Mesenchymal stem cell (in vitro differentiated cells and primary cell): ENCODE results near the gene RAPGEF5.

Experiments used
- DNase-seq: peaks from one replicate; pipeline ENCODE4 v3.0.0-alpha.2; 2013
- H2AFZ ChIP-seq: one replicate; pipeline ENCODE4 v1.6.1; 2013; ENCODE audit warnings: low read depth, mild to moderate bottlenecking, control low read depth, inconsistent platforms, low read length, moderate library complexity
- H2AK5ac ChIP-seq: 2 replicates; pipeline ENCODE4 v1.6.1; 2013; ENCODE audit warnings: low read length, moderate library complexity, mild to moderate bottlenecking, inconsistent platforms; ENCODE audit not compliant: severe bottlenecking
- H2BK120ac ChIP-seq: one replicate; pipeline ENCODE4 v1.6.1; 2013; ENCODE audit warnings: low read depth, mild to moderate bottlenecking, inconsistent platforms, low read length, moderate library complexity
- H2BK12ac ChIP-seq, 2 experiments: one replicate each; pipeline ENCODE4 v1.6.1; 2013; ENCODE audit warnings: inconsistent platforms in 2 of 2, low read length in 2 of 2, mild to moderate bottlenecking in 2 of 2, moderate library complexity in 2 of 2, control low read depth in 1 of 2
- H2BK15ac ChIP-seq: one replicate; pipeline ENCODE4 v1.6.1; 2013; ENCODE audit warnings: mild to moderate bottlenecking, low read depth, inconsistent platforms; ENCODE audit not compliant: poor library complexity, severe bottlenecking
- H2BK5ac ChIP-seq: 2 replicates; pipeline ENCODE4 v1.6.1; 2013; ENCODE audit warnings: low read depth, mild to moderate bottlenecking, low read length, control low read depth, inconsistent platforms; ENCODE audit not compliant: poor library complexity, severe bottlenecking
- H3K14ac ChIP-seq, 2 experiments: one replicate each; pipeline ENCODE4 v1.6.1; 2013; ENCODE audit warnings: inconsistent platforms in 2 of 2, low read length in 2 of 2, control low read depth in 1 of 2, mild to moderate bottlenecking in 1 of 2, moderate library complexity in 1 of 2
- H3K18ac ChIP-seq, 2 experiments: one replicate each; pipeline ENCODE4 v1.6.1; 2013; ENCODE audit warnings: inconsistent platforms in 2 of 2, low read length in 2 of 2, control low read depth in 1 of 2, low read depth in 1 of 2, mild to moderate bottlenecking in 1 of 2
- H3K23ac ChIP-seq, 2 experiments: one replicate each; pipeline ENCODE4 v1.6.1; 2013; ENCODE audit warnings: inconsistent platforms in 2 of 2, low read length in 2 of 2, mild to moderate bottlenecking in 2 of 2, moderate library complexity in 2 of 2, control low read depth in 1 of 2
- H3K27ac ChIP-seq: 2 replicates; pipeline ENCODE4 v1.5.1; 2013; ENCODE audit warnings: mild to moderate bottlenecking, moderate library complexity, low read length, control low read depth, inconsistent platforms; ENCODE audit not compliant: poor library complexity, severe bottlenecking
- H3K27me3 ChIP-seq, 2 experiments: 2 replicates each; pipeline versions ENCODE4 v1.6.1 to v1.7.0; 2013; ENCODE audit warnings: low read length in 2 of 2, mild to moderate bottlenecking in 2 of 2, moderate library complexity in 2 of 2, control low read depth in 1 of 2, inconsistent platforms in 1 of 2; ENCODE audit not compliant: control insufficient read depth in 1 of 2, insufficient read depth in 1 of 2
- H3K36me3 ChIP-seq, 2 experiments: 2 replicates each; pipeline versions ENCODE4 v1.6.1 to v1.7.0; 2013; ENCODE audit warnings: low read length in 2 of 2, control low read depth in 1 of 2, inconsistent platforms in 1 of 2, low read depth in 1 of 2, mild to moderate bottlenecking in 1 of 2; ENCODE audit not compliant: insufficient read depth in 2 of 2, control insufficient read depth in 1 of 2
- H3K4ac ChIP-seq, 2 experiments: one replicate each; pipeline ENCODE4 v1.6.1; 2013; ENCODE audit warnings: inconsistent platforms in 2 of 2, low read length in 2 of 2, mild to moderate bottlenecking in 2 of 2, moderate library complexity in 2 of 2, control low read depth in 1 of 2, low read depth in 1 of 2
- H3K4me1 ChIP-seq: 2 replicates; pipeline ENCODE4 v1.6.1; 2013; ENCODE audit warnings: low read depth, low read length, control low read depth; ENCODE audit not compliant: control insufficient read depth, insufficient read depth
- H3K4me2 ChIP-seq: 2 replicates; pipeline ENCODE4 v1.6.1; 2013; ENCODE audit warnings: low read length, mild to moderate bottlenecking, inconsistent platforms; ENCODE audit not compliant: poor library complexity, severe bottlenecking
- H3K4me3 ChIP-seq, 2 experiments: 2 replicates each; pipeline versions ENCODE4 v1.5.1 to v1.7.0; 2013; ENCODE audit warnings: low read length in 2 of 2, mild to moderate bottlenecking in 2 of 2, control low read depth in 1 of 2, low read depth in 1 of 2; ENCODE audit not compliant: insufficient read depth in 1 of 2
- H3K79me1 ChIP-seq: replicated peaks from 2 replicates; pipeline ENCODE4 v1.6.1; 2013; ENCODE audit warnings: mild to moderate bottlenecking, control low read depth, low read length, inconsistent platforms; ENCODE audit not compliant: poor library complexity, severe bottlenecking
- H3K9ac ChIP-seq: 2 replicates; pipeline ENCODE4 v1.7.0; 2013; ENCODE audit warnings: mild to moderate bottlenecking, low read length, moderate library complexity
- H3K9me3 ChIP-seq: 2 replicates; pipeline ENCODE4 v1.7.0; 2013; ENCODE audit warnings: mild to moderate bottlenecking, low read length; ENCODE audit not compliant: control insufficient read depth
- H4K8ac ChIP-seq: one replicate; pipeline ENCODE4 v1.6.1; 2013; ENCODE audit warnings: inconsistent platforms, mild to moderate bottlenecking, low read length, moderate library complexity
- H4K91ac ChIP-seq: one replicate; pipeline ENCODE4 v1.6.1; 2013; ENCODE audit warnings: mild to moderate bottlenecking, low read length, inconsistent platforms
- WGBS: methylation state at CpG from one replicate; pipeline ENCODE4 v1.1.7; 2013; ENCODE audit warnings: mixed read lengths; 5-methylcytosine and 5-hydroxymethylcytosine counted together

Gene RAPGEF5

DNA sequence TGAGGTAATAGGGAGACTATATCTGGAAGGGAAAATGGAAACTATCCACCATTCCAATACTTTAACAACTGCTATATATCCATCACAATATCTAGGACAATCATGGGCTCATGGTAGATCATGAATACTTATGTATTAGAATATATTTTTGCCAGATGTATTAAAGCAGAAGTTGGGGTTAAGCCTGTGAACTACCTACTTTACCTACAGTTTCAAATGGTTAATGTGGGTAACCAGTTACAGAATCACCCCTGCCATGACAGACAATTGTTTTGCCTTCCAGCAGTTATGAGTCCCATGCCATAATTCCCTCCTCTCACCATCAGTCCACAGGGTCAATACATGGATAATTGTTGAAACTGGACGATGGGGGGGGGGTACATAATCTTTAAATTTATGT lies 29.9 kb upstream of the RAPGEF5 start:
- no peak overlapping the region for H2BK5ac ChIP-seq
- H3K4me2 ChIP-seq, result no peak overlapping the region
- H3K27me3 ChIP-seq, result no peaks in the 10 kb centered on the region
- H4K8ac ChIP-seq, result no peak overlapping the region
- no peak overlapping the region for H2AK5ac ChIP-seq
- H4K91ac ChIP-seq, result no peak overlapping the region
- no peak overlapping the region for H3K4ac ChIP-seq
- H3K4me3 ChIP-seq, result no peak overlapping the region
- H3K4me1 ChIP-seq, result no peaks in the 10 kb centered on the region
- no peak overlapping the region for H3K27ac ChIP-seq
- DNase-seq, result no peak
- H2BK12ac ChIP-seq, result no peak overlapping the region
- no peak overlapping the region for H3K14ac ChIP-seq
- no peak overlapping the region for H3K18ac ChIP-seq
- no peak overlapping the region for H3K23ac ChIP-seq
- no CpG with 5 or more reads among the region's 1 CpG for WGBS
- no peaks in the 10 kb centered on the region for H3K79me1 ChIP-seq
- H3K9me3 ChIP-seq, result no peaks in the 10 kb centered on the region
- H2BK15ac ChIP-seq, result no peak overlapping the region
- no peak overlapping the region for H2BK120ac ChIP-seq
- no peak overlapping the region for H2AFZ ChIP-seq
- no peak overlapping the region for H3K9ac ChIP-seq
- H3K36me3 ChIP-seq, result no peaks in the 10 kb centered on the region

DNA sequence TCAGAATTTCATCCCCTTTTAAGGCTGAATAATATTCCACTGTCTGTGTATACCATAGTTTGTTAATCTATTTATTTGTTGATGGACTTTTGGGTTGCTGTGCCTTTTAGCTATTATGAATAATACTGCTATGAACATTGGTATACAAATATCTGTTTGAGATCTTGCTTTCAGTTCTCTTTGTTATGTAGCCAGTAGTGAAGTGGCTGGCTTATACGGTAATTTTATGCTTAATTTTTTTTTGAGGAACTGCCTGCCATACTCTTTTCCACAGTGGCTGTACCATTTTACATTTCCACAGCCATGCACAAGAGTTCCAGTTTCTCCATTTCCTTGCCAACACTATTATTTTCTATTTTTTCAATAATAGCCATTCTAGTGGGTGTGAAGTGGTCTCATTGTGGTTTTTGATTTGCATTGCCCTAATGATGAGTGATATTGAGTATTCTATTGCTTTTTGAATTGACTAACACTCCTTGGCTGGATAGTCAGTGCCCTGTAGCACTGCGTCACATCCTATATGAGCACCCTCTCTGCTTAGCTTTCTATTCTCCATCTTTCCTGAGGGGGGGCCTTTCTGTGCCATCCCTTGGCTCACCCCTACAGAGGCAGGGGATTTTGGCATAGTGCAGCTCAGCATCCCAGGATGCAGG lies 29.4 kb upstream of the RAPGEF5 start:
- no peaks in the 10 kb centered on the region for H3K4me1 ChIP-seq
- no CpG with 5 or more reads among the region's 2 CpGs for WGBS
- H3K4me3 ChIP-seq, result no peak overlapping the region
- no peak overlapping the region for H2AK5ac ChIP-seq
- H3K79me1 ChIP-seq, result no peaks in the 10 kb centered on the region
- H3K9ac ChIP-seq, result no peak overlapping the region
- H2AFZ ChIP-seq, result no peak overlapping the region
- H2BK12ac ChIP-seq, result no peak overlapping the region
- H2BK120ac ChIP-seq, result no peak overlapping the region
- no peak for DNase-seq
- no peaks in the 10 kb centered on the region for H3K9me3 ChIP-seq
- H2BK15ac ChIP-seq, result no peak overlapping the region
- H3K4ac ChIP-seq, result no peak overlapping the region
- H3K18ac ChIP-seq, result no peak overlapping the region
- H3K27me3 ChIP-seq, result no peaks in the 10 kb centered on the region
- no peak overlapping the region for H2BK5ac ChIP-seq
- no peak overlapping the region for H4K8ac ChIP-seq
- no peak overlapping the region for H4K91ac ChIP-seq
- no peak overlapping the region for H3K23ac ChIP-seq
- no peak overlapping the region for H3K4me2 ChIP-seq
- no peaks in the 10 kb centered on the region for H3K36me3 ChIP-seq
- no peak overlapping the region for H3K14ac ChIP-seq
- H3K27ac ChIP-seq, result no peak overlapping the region

DNA sequence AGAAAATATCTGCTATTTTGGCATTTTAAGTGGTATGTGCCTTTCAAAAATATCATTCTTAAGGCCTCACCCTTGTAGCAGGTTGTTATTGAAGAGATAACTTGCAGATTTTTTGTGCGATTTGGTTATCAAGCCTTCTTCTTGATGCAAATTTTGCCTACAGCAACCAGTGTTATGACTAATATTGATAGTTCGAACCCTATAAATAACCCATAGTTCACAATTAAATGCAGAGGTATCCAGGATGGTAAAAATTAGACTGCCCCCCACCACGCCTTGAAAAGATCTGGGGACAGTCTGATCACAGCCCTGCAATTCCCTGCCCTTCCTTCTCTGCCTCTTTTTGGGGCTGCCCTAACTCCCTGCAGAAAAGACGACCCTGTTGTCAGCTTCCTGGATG lies 28.4 kb upstream of the RAPGEF5 start:
- Histone ChIP-seq H3K79me1 (no peaks in the 10 kb centered on the region), H3K4me2 (no peak overlapping the region), H2AK5ac (no peak overlapping the region), H3K9me3 (no peaks in the 10 kb centered on the region), H3K27ac (no peak overlapping the region), H2BK120ac (no peak overlapping the region), H3K4me3 (no peak overlapping the region), H3K4ac (no peak overlapping the region), H3K18ac (no peak overlapping the region), H4K91ac (no peak overlapping the region), H4K8ac (no peak overlapping the region), H2BK5ac (no peak overlapping the region), H3K36me3 (no peaks in the 10 kb centered on the region), H3K23ac (no peak overlapping the region), H3K14ac (no peak overlapping the region), H3K4me1 (no peaks in the 10 kb centered on the region), H2AFZ (no peak overlapping the region), H2BK15ac (no peak overlapping the region), H3K27me3 (no peaks in the 10 kb centered on the region), H3K9ac (no peak overlapping the region), H2BK12ac (no peak overlapping the region)
- 88% methylated on average over 4 of the region's 4 CpGs for WGBS
- DNase-seq, result no peak

DNA sequence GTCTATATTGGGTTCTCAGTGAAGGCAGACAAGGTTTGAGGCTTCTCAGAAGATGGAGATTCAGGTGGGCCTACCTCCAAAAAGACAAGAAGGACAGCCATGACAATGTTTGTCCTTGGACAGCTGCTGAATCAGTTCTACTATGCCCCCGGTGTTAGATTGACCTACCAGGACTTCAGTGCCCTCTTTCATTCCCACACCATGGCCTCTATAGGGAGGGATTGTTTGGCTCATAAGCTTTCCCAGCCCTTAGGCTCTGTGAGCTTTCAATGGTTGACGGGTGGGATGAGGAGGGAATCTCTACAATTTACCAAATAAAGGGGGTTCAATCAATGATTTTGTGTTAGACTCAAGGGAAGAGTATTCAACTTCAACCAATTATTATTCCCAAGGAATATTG lies 23.4 kb upstream of the RAPGEF5 start:
- H3K9ac ChIP-seq, result no peak overlapping the region
- H3K4me2 ChIP-seq, result no peak overlapping the region
- no peak overlapping the region for H3K27ac ChIP-seq
- H3K4me1 ChIP-seq, result no peaks in the 10 kb centered on the region
- no peak overlapping the region for H3K14ac ChIP-seq
- WGBS, result 100% methylated on average over 1 of the region's 2 CpGs
- H3K36me3 ChIP-seq, result no peaks in the 10 kb centered on the region
- H3K23ac ChIP-seq, result no peak overlapping the region
- no peak overlapping the region for H2BK12ac ChIP-seq
- no peak overlapping the region for H3K18ac ChIP-seq
- no peak overlapping the region for H4K8ac ChIP-seq
- H2AK5ac ChIP-seq, result no peak overlapping the region
- H2BK15ac ChIP-seq, result no peak overlapping the region
- H3K4ac ChIP-seq, result no peak overlapping the region
- H4K91ac ChIP-seq, result no peak overlapping the region
- no peak for DNase-seq
- no peak overlapping the region for H2BK120ac ChIP-seq
- H2BK5ac ChIP-seq, result no peak overlapping the region
- no peak overlapping the region for H2AFZ ChIP-seq
- H3K79me1 ChIP-seq, result no peaks in the 10 kb centered on the region
- H3K9me3 ChIP-seq, result no peaks in the 10 kb centered on the region
- peaks cover 0 to 13% of the 10 kb centered on the region in 2 experiments for H3K27me3 ChIP-seq
- H3K4me3 ChIP-seq, result no peak overlapping the region
